GM12873 (cell line): Measurements from ENCODE around the gene DLGAP5.

Source experiments
- CTCF ChIP-seq: IDR thresholded peaks from 2 replicates; pipeline ENCODE4 v1.5.1; 2012; ENCODE audit warnings: low read depth, mild to moderate bottlenecking, moderate library complexity, low read length, control low read depth; ENCODE audit not compliant: insufficient read depth; ENCODE audit errors: missing control alignments

DLGAP5 gene

GRCh38 chr14:55200651-55201050, 9.3 kb upstream of the DLGAP5 start:
- no peak for TF ChIP-seq CTCF

GRCh38 chr14:55198749-55199148, 7.4 kb upstream of the DLGAP5 start:
- no peak for TF ChIP-seq CTCF

GRCh38 chr14:55194656-55195355, 3.4 kb upstream of the DLGAP5 start:
- TF ChIP-seq CTCF, result no peak

- TF ChIP-seq CTCF, result no peak
Measured at GRCh38 chr14:55192054-55192621, 753 bp upstream of the DLGAP5 start.

GRCh38 chr14:55190906-55191202, 531 bp downstream of the DLGAP5 start:
- TF ChIP-seq CTCF, result no peak

GRCh38 chr14:55188686-55189295, 2.6 kb downstream of the DLGAP5 start:
- TF ChIP-seq CTCF, result no peak

- no peak for TF ChIP-seq CTCF
Measured at GRCh38 chr14:55180434-55180833, 11.0 kb downstream of the DLGAP5 start.
